Cerebellar cortex (tissue), 1 donor: ENCODE results near the gene FOS.

Source experiments
- DNase-seq: peaks from one replicate; pipeline ENCODE4 v3.0.0-alpha.2; 2015; ENCODE audit warnings: low spot score

Gene FOS

GRCh38 chr14:75250800-75251199 is 27.8 kb upstream of the FOS start:
- no peak for DNase-seq

DNA sequence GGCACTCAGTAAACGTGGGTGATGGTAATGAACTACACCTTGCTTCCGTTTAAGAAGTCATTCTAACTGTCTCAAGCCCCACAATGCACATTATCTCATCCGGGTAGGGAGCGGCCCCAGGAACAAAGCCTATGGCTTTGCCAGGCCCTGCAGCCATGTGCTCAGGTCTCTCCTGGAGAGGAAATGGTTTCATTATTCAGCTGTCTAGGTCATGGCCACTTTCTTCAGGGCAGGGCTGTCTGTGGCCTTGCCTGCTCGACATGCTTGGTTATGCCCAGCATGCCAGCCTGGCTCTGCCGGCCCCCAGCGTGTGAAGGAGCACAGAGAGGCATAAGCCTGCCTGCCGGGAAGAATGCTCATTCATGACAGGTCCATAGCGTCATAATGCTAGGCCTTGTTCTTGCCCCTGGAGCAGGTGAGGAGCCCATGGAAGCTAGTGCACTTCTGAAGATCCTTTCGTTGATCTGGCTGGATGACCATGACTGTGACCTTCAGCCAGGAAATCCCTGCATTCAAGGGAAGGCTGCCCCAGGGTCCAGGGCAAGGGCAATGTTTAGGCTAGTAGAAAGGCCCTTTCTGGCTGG is 26.3 kb upstream of the FOS start:
- DNase-seq, result no peak

DNA sequence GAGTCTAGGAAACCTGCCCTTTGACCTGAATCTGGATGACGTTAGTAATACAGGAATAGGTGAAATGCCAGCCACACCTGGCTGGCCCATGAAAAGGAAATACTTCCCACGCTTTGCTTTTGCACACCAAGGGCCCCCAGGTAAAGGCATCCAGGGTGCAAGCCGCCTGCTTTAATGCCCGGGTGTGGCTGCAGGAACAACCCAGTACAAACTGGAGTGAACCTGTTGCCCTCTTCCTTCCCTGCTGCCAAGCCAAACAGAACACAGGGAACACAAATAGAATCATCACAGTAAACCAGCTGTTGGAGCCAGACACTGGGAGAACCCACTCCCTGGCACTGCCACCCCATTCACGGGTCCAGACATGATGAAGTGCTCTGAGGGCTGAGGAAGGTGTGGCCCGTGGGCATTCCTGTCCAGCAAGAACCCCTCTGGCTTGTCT is 24.2 kb upstream of the FOS start:
- no peak for DNase-seq

GRCh38 chr14:75254901-75255584 is 23.6 kb upstream of the FOS start:
- no peak for DNase-seq

GRCh38 chr14:75258079-75258802 is 20.4 kb upstream of the FOS start:
- no peak for DNase-seq

DNA sequence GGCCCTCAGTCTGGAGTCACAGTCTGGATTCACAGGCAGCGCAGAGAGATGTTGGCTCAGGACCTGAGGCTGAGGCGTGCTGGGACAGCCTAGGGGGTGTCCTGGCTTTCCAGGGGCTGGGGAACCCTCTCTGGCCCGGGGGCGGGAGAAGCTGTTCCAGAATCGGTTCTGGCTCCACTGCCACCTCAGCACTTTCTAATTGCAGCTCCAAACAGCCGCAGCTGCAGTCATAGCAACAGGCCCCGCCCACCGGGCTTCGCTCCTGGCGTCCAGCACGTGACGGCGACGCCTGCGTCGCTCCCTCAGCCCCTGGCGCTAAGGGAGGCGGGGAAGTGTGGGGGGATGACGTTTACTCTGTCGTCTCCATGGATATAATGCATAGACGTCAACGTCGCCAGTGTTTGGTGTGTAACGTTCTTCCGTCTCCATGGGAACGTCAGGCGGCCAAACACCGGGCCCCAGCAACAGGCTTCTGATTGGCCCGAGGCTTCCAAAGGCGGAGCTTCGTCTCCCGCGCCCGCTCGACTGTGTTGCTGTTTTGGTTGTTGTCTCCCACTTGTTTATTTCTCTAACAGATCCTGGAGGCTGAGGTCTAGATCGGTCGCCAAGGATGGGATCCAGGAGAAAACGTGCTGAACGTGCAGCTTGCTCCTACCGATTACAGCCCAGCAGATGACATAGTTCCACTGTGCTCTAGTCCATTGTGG is 19.7 kb upstream of the FOS start:
- DNase-seq, result peak; percentile 100

DNA sequence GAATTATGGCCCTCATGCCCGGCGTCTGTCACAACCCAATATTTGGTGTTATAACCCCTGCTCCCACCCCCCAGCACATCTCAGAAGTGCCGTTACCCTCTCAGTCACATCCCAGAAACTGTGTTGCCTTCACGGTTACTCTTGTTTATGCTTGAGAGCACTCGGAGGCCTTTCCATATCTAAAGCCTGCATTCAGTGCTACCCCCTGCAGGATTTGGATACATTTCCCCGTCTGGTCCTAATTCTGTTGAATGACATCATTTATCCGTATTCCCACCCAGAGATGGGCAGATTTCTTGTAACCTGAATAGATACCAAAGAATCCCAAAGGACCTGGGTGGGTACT is 19.1 kb upstream of the FOS start:
- no peak for DNase-seq

GRCh38 chr14:75260025-75260763 is 18.4 kb upstream of the FOS start:
- no peak for DNase-seq

GRCh38 chr14:75261820-75262219 is 16.8 kb upstream of the FOS start:
- no peak for DNase-seq

DNA sequence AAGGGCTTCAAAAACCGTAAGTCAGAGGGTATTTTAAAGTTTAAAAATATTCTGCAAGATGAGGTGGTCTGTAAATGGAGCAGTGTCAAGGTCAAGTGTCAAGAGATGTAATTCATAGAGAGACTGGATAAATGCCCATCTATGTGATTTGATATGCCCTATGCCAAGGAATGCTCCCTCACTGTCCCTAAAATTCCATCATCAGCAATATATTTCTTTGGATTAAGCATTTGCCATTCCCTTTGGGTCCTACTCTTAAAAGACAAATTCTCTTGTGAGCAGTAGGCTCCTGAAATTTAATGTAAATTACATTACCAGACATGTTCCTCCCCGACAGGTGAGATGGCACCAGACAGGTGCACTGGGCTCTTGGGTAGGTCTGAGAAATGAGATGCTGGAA is 16.0 kb upstream of the FOS start:
- DNase-seq, result no peak

- no peak for DNase-seq
These were observed 14.6 kb upstream of the FOS start for GRCh38 chr14:75264036-75264435.

GRCh38 chr14:75267141-75267721 is 11.4 kb upstream of the FOS start:
- no peak for DNase-seq

DNA sequence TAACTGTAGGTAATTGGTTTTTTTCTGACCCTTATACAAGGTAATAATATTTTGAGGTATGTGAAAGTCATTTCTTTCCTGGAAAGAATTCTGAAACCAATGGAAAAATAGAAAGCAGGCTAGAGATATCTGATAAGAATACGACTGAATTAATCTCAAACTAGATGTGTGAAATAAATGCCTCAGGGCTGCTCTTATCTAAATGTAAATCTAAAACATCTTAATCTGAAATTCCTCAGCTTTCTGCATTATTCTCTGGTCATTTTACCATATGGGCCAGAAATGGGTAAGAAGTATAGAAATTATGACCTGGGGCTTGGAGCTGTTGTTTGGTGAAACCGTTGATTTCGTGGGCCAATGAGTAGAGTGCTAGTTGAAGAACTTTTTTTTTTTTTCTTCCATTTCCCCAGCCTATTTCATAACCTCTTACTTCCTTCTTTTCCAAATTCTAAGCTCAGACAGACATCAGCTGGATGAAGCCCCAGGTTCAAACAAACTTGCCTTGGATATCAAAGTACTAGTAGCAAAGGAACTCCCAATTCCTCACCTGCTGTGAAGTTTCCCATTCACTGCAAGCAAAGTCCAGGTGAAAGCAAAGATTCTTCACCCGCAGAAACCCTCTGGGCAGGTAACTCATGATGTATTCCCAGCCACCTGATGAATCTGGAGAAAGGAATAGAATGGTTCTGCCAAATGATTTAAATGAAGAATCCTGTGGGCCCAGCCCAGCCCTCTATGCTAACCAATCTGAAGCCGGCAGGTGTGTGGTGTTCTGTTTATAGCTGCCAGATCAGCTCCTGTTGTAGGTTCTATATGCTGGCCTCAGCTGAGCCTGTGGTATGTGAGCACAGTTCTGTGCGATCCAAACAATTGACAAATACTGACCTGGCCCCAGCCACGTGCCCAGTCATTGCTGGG is 9.7 kb upstream of the FOS start:
- no peak for DNase-seq

DNA sequence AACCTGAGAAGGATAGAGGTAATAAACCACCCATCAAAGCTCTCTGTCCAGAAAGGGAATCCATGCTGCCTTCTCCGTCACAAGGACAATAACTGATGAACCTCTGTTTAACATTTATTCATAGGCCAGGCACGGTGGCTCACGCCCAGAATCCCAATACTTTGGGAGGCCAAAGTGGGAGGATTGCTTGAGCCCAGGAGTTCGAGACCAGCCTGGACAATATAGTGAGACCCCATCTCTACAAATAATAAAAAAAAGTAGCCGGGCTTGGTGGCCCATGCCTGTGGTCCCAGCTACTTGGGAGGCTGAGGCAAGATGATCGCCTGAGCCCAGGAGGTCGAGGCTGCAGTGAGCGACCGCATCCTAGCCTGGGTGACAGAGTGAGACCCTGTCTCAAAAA is 7.1 kb upstream of the FOS start:
- DNase-seq, result no peak

- no peak for DNase-seq
These were observed 5.2 kb upstream of the FOS start for GRCh38 chr14:75273272-75274049.

DNA sequence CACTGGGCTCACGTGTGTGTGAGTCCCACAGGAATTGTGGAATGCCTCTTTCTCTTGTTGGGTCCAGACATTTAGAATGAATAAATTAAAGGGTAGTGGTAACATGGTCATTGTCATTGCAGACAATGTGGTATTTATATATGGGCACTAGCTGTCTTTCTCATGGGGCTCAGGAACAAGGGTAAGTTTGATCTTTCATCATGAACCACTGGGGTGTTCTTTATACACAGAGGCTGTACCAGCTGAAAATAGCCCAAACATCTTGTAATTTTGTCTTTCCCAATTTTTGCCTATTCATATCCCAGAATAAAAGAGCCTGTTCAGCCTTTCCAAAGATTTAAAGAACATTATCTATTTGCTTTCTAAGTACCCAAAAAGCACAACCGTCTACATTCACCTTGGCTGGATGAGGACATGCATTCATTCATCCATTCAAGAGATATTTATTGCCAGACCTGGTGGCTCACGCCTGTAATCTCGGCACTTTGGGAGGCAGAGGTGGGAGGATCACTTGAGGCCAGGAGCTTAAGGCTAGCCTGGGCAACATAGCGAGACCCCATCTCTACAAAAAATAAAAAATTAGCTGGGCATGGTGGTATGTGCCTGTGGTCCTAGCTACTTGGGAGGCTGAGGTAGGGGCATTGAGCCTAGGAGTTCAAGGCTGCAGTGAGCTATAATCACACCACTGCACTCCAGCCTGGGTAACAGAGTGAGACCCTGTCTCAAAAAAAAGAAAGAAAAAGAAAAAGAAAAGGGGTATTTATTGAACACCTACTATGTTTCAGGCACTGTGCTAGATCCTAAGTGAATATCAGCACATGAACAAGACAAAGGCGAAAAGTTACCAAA is 4.4 kb upstream of the FOS start:
- DNase-seq, result no peak

GRCh38 chr14:75274899-75275569 is 3.6 kb upstream of the FOS start:
- no peak for DNase-seq

- DNase-seq, result no peak
These were observed 3.0 kb upstream of the FOS start for GRCh38 chr14:75275598-75275997.
